Panc1 (cell line): ENCODE measurements around the gene NMT1. TPM values are rescaled to one million over a fixed set of nuclear protein-coding genes. Genes with fewer than 3 reads are reported as not detected.

Experiments
- microRNA-seq: library from miRNA; unstranded; fragments of <30 nt; microRNA quantifications from one replicate; pipeline ENCODE4 v1.1.0, GENCODE V29; 2020; ENCODE audit not compliant: unreplicated experiment
- total RNA-seq: library from RNA; stranded (reverse); gene quantifications from one replicate; pipeline ENCODE4 v1.2.1, GENCODE V29; 2021; ENCODE audit not compliant: unreplicated experiment

NMT1 gene
- total RNA-seq, 1 experiment from 2014 or later, result 105 TPM

Small RNAs within 50 kb of the gene (microRNA-seq; reads per million reads assigned to microRNA genes)
- gene MIR6784, result 0.95 reads per million

Other genes starting within 250 kb of the NMT1 start
- 89.4 TPM for gene GJC1, start 231.0 kb upstream of the NMT1 start, total RNA-seq
- not detected for gene HIGD1B, start 213.4 kb upstream of the NMT1 start, total RNA-seq
- gene EFTUD2, start 161.9 kb upstream of the NMT1 start, total RNA-seq, result 98.0 TPM
- not detected for gene GFAP, start 145.8 kb upstream of the NMT1 start, total RNA-seq
- 31.3 TPM for gene KIF18B, start 113.5 kb upstream of the NMT1 start, total RNA-seq
- 9.5 TPM for gene C1QL1, start 93.0 kb upstream of the NMT1 start, total RNA-seq
- 24.3 TPM for gene DCAKD, start 9.7 kb upstream of the NMT1 start, total RNA-seq
- 125 TPM for gene PLCD3, start 71.2 kb downstream of the NMT1 start, total RNA-seq
- 7.7 TPM for gene ACBD4, start 74.4 kb downstream of the NMT1 start, total RNA-seq
- gene HEXIM1, start 87.2 kb downstream of the NMT1 start, total RNA-seq, result 59.1 TPM
- gene HEXIM2, start 100.6 kb downstream of the NMT1 start, total RNA-seq, result 4.5 TPM
- gene FMNL1, start 160.6 kb downstream of the NMT1 start, total RNA-seq, result 20.0 TPM
- gene SPATA32, start 200.8 kb downstream of the NMT1 start, total RNA-seq, result 0.26 TPM